Measurements from ENCODE around the gene TMPRSS9.
"Not testable (repeated sequence)": the region's sequence is repeated elsewhere in the genome, so short reads cannot be mapped to it uniquely, and the experiment has no call there.

TMPRSS9 gene

DNA sequence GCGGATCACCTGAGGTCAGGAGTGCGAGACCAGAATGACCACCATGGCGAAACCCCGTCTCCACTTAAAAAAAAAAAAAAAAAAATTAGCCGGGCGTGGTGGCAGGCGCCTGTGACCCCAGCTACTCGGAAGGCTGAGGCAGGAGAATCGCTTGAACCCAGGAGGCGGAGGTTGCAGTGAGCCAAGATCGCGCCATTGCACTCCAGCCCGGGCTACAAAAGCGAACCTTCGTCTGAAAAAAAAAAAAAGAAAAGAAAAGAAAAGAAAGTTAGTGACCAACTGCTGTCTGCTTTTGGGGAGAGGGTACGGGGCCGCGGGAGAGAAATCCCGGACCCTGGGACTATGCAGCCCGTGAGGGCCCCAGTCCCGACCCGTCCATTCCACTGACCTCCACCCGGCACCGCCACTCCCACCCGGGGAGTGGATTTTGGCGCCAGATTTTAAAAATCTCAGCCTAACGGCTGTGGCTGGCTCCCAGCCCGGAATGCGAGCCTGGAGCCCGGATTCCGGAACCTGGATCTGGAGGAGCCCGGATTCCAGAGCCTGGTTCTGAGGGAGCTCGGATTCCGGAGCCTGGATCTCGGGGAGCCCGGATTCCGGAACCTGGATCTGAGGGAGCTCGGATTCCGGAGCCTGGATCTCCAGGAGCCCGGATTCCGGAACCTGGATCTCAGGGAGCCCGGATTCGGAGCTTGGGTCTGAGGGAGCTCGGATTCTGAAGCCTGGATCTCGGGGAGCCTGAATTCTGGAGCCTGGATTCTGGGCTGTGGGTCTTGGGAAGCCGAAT, 102.8 kb downstream of the TMPRSS9 start:
- no CpG with 5 or more reads among the region's 46 CpGs for WGBS (ENCODE audit: insufficient coverage, insufficient read length)
- H3K9me3 ChIP-seq (ENCODE audit: control insufficient read depth, insufficient read depth, low read length) = no peaks in the 10 kb centered on the region
- no peaks in the 10 kb centered on the region for H3K4me1 ChIP-seq (ENCODE audit: control insufficient read depth, insufficient read depth, low read length)
- H3K36me3 ChIP-seq (ENCODE audit: control insufficient read depth, insufficient read depth, low read length) = no peaks in the 10 kb centered on the region
- DNase-seq (ENCODE audit: low read depth, low spot score) = peak; percentile 99
- H3K4me3 ChIP-seq (ENCODE audit: low read length) = peak overlapping the region; percentile 58; the same call in 1 of the 2 replicates
- no peak overlapping the region for H3K27ac ChIP-seq (ENCODE audit: low read length)
- H3K27me3 ChIP-seq (ENCODE audit: control insufficient read depth, insufficient read depth, low read length) = no peaks in the 10 kb centered on the region

DNA sequence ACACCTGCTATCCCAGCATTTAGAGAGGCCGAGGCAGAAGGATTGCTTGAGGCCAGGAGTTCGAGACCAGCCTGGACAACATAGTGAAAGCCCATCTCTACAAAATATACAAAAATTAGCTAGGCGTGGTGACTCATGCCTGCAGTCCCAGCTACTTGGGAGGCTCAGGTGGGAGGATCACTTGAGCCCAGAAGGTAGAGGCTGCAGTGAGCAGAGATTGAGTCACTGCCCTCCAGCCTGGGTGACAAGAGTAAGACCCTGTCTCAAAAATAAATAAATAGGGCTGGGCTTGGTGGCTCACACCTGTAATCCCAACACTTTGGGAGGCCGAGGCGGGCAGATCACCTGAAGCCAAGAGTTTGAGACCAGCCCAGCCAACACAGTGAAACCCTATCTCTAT, 103.6 kb downstream of the TMPRSS9 start:
- H3K36me3 ChIP-seq (ENCODE audit: control insufficient read depth, insufficient read depth, low read length); H3K27ac ChIP-seq (ENCODE audit: low read length); H3K4me3 ChIP-seq (ENCODE audit: low read length); H3K27me3 ChIP-seq (ENCODE audit: control insufficient read depth, insufficient read depth, low read length); H3K9me3 ChIP-seq (ENCODE audit: control insufficient read depth, insufficient read depth, low read length); H3K4me1 ChIP-seq (ENCODE audit: control insufficient read depth, insufficient read depth, low read length); DNase-seq (ENCODE audit: low read depth, low spot score): not testable (repeated sequence)
- no CpG with 5 or more reads among the region's 5 CpGs for WGBS (ENCODE audit: insufficient coverage, insufficient read length)

DNA sequence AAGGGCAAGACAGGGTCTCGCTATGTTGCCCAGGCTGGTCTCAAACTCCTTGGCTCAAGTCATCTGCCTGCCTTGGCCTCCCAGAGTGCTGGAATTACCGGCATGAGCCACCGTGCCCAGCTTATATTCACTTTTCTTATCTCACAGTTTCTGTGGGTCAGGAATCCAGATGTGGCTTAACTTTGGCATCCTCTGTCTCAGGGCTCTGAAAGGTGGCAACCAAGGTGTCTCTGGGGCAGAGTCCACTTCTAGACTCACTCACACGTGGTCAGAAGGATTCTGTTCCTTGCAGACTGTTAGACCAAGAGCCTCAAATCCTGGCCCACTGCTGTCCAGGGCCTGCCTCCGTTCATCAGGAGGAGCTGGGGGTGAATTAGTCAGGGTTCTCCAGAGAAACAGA, 104.3 kb downstream of the TMPRSS9 start:
- no peak overlapping the region for H3K4me3 ChIP-seq (ENCODE audit: low read length)
- H3K36me3 ChIP-seq (ENCODE audit: control insufficient read depth, insufficient read depth, low read length) = no peaks in the 10 kb centered on the region
- no peaks in the 10 kb centered on the region for H3K4me1 ChIP-seq (ENCODE audit: control insufficient read depth, insufficient read depth, low read length)
- no CpG with 5 or more reads among the region's 5 CpGs for WGBS (ENCODE audit: insufficient coverage, insufficient read length)
- H3K9me3 ChIP-seq (ENCODE audit: control insufficient read depth, insufficient read depth, low read length) = no peaks in the 10 kb centered on the region
- no peak overlapping the region for H3K27ac ChIP-seq (ENCODE audit: low read length)
- H3K27me3 ChIP-seq (ENCODE audit: control insufficient read depth, insufficient read depth, low read length) = no peaks in the 10 kb centered on the region
- DNase-seq (ENCODE audit: low read depth, low spot score) = no peak

DNA sequence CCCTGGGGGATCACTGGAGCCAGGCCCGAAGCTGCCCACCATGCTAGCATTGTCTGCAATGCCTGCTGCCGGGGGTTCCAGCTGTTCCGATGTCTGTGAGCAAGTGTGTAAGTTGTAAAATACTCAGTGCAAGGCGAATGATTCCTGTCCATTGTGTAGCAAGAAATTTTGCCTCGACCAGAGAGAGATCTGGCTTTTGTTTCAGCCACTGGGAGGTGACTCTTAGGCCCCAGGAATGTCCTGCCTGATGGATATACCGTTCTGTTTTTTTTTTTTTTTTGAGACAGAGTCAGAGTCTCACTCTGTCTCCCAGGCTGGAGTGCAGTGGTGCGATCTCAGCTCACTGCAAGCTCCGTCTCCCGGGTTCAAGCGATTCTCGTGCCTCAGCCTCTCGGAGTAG, 108.5 kb downstream of the TMPRSS9 start:
- no peak overlapping the region for H3K4me3 ChIP-seq (ENCODE audit: low read length)
- H3K27ac ChIP-seq (ENCODE audit: low read length) = no peak overlapping the region
- DNase-seq (ENCODE audit: low read depth, low spot score) = no peak
- no peaks in the 10 kb centered on the region for H3K9me3 ChIP-seq (ENCODE audit: control insufficient read depth, insufficient read depth, low read length)
- WGBS (ENCODE audit: insufficient coverage, insufficient read length) = no CpG with 5 or more reads among the region's 12 CpGs
- no peaks in the 10 kb centered on the region for H3K27me3 ChIP-seq (ENCODE audit: control insufficient read depth, insufficient read depth, low read length)
- no peaks in the 10 kb centered on the region for H3K36me3 ChIP-seq (ENCODE audit: control insufficient read depth, insufficient read depth, low read length)
- H3K4me1 ChIP-seq (ENCODE audit: control insufficient read depth, insufficient read depth, low read length) = no peaks in the 10 kb centered on the region

DNA sequence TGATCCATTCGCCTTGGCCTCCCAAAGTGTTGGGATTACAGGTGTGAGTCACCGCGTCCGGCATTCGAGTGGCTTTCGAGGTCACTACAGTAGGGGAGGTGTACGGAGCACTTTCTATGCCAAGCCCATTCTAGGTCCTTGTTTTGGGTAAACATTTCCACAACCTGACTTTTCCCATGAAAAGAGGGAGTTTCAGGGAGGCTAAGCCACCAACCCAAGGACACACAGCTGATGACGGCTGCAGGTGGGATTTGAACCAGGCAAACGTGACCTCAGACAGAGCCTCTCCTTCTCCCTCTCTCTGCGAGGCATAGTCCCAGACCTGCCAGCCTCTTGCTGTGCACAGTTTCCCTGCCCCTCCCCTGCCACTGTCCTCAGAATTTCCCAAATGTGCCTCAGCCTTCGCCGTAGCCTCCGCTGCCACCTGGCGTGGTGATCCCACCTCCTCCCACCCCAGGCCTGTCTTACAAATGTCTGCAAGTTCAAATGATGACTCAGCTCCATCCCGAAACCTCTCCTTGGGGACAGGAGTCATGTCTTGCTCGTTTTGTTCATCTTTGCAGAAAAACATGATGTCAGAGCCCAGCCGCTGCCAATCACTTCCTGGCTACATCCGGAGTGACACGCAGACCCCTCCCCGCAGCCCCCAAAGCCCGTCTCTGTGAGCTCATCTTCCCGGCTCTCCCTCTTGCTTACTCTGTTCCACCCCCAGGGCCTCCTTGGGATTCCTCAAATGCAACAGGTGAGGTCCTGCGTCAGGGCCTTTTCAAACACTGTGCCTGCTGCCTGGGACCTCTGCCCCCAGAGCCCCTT, 109.2 kb downstream of the TMPRSS9 start:
- no peak for DNase-seq (ENCODE audit: low read depth, low spot score)
- H3K27ac ChIP-seq (ENCODE audit: low read length) = no peak overlapping the region

DNA sequence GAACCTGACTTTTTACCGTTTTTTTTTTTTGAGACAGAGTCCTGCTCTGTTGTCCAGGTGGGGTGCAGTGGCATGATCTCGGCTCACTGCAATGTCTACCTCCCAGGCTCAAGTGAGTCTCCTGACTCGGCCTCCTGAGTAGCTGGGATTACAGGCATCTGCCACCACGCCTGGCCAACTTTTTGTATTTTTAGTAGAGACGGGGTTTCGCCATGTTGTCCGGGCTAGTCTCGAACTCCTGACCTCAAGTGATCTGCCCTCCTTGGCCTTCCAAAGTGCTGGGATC, 109.8 kb downstream of the TMPRSS9 start:
- H3K9me3 ChIP-seq (ENCODE audit: control insufficient read depth, insufficient read depth, low read length); H3K36me3 ChIP-seq (ENCODE audit: control insufficient read depth, insufficient read depth, low read length); DNase-seq (ENCODE audit: low read depth, low spot score); H3K4me1 ChIP-seq (ENCODE audit: control insufficient read depth, insufficient read depth, low read length); H3K27ac ChIP-seq (ENCODE audit: low read length); H3K27me3 ChIP-seq (ENCODE audit: control insufficient read depth, insufficient read depth, low read length); H3K4me3 ChIP-seq (ENCODE audit: low read length): not testable (repeated sequence)
- WGBS (ENCODE audit: insufficient coverage, insufficient read length) = no CpG with 5 or more reads among the region's 8 CpGs

More for the DNA sequence above, 109.2 kb downstream of the TMPRSS9 start:
- no CpG with 5 or more reads among the region's 23 CpGs for WGBS (ENCODE audit: insufficient coverage, insufficient read length)
- H3K4me1 ChIP-seq (ENCODE audit: control insufficient read depth, insufficient read depth, low read length) = no peaks in the 10 kb centered on the region
- H3K36me3 ChIP-seq (ENCODE audit: control insufficient read depth, insufficient read depth, low read length) = no peaks in the 10 kb centered on the region
- no peak overlapping the region for H3K4me3 ChIP-seq (ENCODE audit: low read length)
- H3K27me3 ChIP-seq (ENCODE audit: control insufficient read depth, insufficient read depth, low read length) = no peaks in the 10 kb centered on the region
- no peaks in the 10 kb centered on the region for H3K9me3 ChIP-seq (ENCODE audit: control insufficient read depth, insufficient read depth, low read length)

DNA sequence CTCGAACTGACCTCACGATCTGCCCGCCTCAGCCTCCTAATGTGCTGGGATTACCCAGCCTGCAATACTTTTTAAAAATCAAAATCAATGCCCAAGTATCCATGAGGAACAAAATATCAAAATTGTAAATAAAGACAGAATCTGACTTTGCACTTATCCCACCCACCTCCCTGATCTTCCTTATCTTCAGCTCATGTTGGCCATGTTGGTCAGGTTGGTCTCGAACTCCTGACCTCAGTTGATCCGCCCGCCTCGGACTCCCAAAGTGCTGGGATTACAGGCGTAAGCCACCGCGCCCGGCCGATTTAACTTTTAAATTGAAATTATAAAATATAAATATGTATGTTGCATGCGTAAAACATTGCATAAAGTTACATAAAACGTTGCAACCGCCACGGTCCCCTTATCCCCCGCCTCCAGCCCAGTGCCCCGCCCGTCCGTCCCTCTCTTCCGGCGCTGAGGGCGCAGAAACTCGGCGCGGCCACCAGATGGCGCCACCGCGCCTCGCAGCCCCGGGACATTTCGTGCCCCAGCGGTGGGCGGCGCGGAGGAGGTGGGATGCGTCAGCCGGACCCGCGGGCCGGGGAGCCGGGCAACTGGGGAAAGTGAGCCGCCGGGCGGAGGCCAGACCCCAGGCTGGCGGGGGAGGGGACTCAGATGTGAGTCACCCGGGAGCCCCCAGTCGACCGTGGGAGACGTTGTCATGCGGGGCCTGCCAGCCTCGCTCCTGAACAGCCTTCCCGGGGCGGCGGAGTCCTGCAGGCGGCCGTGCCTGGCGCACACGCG, 114.4 kb downstream of the TMPRSS9 start:
- WGBS (ENCODE audit: insufficient coverage, insufficient read length) = no CpG with 5 or more reads among the region's 60 CpGs
- H3K4me3 ChIP-seq (ENCODE audit: low read length) = no peak overlapping the region; the same call in 1 of the 2 replicates
- H3K27ac ChIP-seq (ENCODE audit: low read length) = no peak overlapping the region
- H3K27me3 ChIP-seq (ENCODE audit: control insufficient read depth, insufficient read depth, low read length) = no peaks in the 10 kb centered on the region
- DNase-seq (ENCODE audit: low read depth, low spot score) = no peak
- H3K36me3 ChIP-seq (ENCODE audit: control insufficient read depth, insufficient read depth, low read length) = no peaks in the 10 kb centered on the region
- H3K4me1 ChIP-seq (ENCODE audit: control insufficient read depth, insufficient read depth, low read length) = peaks cover 5% of the 10 kb centered on the region; the same call in 1 of the 2 replicates
- H3K9me3 ChIP-seq (ENCODE audit: control insufficient read depth, insufficient read depth, low read length) = no peaks in the 10 kb centered on the region

DNA sequence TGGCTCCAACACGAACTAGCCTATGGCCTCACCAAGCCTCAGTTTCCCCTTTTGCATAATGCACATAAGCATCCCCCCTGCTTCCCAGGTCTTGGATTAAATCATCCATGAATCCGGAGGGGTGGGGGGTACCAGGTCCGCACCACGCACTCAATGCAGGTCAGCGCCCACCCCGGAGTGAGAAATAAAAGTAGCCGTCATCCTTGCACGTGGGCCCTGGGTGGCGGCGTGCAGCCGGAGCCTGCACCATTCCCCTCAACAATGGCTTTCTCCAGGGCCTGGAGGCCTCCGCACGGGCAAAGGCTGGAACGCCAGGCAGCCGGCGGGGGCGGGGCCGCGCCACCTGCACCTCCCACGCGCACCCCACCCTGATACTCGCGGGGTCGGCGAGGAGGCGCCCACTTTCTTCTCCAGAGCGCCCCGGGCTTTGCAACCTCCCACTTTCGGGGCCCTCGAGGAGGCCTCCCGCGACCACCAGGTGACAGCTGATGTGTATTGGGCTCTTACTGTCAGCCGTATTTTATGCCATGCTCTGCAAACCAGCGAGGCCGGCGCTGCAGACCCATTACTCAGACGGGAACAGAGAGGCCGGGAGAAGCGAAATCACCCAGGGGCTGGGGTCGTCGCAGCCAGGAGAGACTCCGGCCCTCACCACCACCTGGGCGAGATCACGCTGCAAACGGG, 115.1 kb downstream of the TMPRSS9 start:
- Histone ChIP-seq H3K27me3 (ENCODE audit: control insufficient read depth, insufficient read depth, low read length) (no peaks in the 10 kb centered on the region), H3K27ac (ENCODE audit: low read length) (no peak overlapping the region), H3K4me3 (ENCODE audit: low read length) (peak overlapping the region; percentile 4; the same call in 1 of the 2 replicates), H3K9me3 (ENCODE audit: control insufficient read depth, insufficient read depth, low read length) (no peaks in the 10 kb centered on the region), H3K4me1 (ENCODE audit: control insufficient read depth, insufficient read depth, low read length) (peaks cover 5% of the 10 kb centered on the region; the same call in 1 of the 2 replicates), H3K36me3 (ENCODE audit: control insufficient read depth, insufficient read depth, low read length) (no peaks in the 10 kb centered on the region)
- no peak for DNase-seq (ENCODE audit: low read depth, low spot score)
- no CpG with 5 or more reads among the region's 45 CpGs for WGBS (ENCODE audit: insufficient coverage, insufficient read length)

Measured in iPS DF 6.9 (cell line).